SH-SY5Y (cell line): ENCODE measurements around the gene ZMPSTE24.

ENCODE experiments used
- GATA2 ChIP-seq: IDR thresholded peaks from 2 replicates; pipeline ENCODE4 v1.6.1; 2011; ENCODE audit warnings: mild to moderate bottlenecking, low read depth, low read length
- GATA3 ChIP-seq: IDR thresholded peaks from 2 replicates; pipeline ENCODE4 v1.6.1; 2011; ENCODE audit warnings: low read depth, mild to moderate bottlenecking, low read length, moderate library complexity

ZMPSTE24 gene

DNA sequence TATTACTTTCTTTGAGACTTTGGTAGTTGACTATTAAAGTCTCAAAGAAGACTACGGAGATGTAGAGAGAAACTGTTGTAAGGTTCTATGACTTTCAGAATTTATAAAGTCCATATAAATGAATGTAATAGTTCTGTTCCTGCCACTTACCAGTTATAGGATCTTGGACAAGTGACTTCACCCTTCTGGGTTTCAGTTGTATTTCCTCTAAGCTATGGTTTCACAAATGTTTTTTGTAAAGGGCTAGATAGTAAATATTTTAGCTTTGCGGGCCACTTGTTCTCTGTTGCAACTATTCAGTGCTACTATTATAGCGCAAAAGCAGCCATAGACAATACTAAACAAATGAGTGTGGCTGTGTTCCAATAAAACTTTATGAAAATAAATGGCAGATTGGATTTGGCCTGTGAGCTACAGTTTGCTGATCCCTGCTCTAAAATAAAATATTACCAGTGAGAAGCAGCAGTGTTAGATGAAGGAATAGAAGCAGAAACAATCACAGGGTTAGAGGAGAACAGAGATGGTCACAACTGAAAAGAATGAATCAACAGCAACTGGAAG, 14.7 kb downstream of the ZMPSTE24 start:
- TF ChIP-seq GATA2: no peak
- TF ChIP-seq GATA3: no peak

DNA sequence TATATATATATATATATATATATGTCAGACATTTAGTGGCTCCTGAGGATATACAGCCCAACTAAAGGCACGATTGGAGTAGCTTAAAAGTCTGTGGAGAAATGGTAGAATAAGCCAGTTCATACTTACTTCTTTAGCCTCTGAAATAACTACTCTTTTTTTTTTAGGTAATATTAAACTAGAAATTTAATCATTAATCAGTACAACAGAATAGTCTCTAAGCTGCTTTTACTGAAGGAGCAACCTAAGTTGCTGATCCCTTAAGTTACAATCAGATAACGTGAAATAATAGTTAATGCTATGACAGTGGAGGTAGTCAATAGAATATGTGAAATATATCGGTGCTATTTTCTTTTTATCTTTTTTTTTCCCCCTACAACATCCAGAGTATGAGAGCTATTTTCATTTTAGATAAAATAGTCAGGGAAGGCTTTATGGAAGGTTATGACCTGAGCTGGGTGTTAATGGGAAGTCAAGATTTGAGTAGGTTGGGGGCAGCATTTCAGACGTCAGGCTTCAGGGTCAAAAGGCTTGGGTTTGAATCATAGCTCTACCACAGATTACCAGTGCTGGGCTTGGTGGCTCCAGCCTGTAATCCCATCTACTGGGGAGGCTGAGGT, 15.6 kb downstream of the ZMPSTE24 start:
- TF ChIP-seq GATA2 (no peak), GATA3 (no peak)

DNA sequence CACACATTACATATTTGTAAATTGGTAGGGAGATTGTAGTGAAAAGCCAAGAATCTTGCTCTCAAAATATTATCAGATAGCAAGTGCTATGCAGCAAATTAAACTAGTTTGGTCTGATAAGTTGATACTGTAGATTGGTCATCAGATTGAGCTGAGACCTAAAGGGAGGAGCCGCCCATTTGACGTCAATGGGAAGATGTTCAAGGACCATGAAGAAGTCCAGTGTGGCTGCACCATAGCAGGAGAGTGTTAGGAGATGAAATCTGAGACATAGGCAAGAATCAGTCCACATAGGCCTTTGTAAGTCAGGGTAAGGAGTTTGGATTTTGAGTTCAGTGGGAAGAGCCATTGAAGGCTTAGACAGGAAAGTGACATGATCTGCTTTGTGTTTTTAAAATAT, 16.3 kb downstream of the ZMPSTE24 start:
- TF ChIP-seq GATA2: no peak
- TF ChIP-seq GATA3: no peak

DNA sequence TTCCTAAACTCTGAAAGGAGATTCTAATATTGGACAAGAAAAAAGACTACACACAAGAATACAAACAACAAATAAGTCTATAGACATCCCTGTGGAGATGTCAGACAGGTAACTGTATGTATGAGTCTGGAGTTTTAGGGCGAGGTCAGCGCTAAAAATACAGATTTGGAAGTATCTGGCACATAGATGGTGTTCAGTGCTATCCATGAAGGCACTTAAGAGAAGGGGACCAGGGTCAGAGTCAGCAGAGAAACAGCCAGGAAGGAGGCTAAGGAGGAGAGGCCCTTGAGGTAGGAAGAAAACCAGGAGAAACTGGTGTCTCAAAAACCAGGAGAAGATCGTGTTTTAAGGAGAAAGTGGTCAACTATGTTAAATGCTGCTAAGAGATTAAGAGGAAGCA, 18.1 kb downstream of the ZMPSTE24 start:
- TF ChIP-seq GATA2: no peak

DNA sequence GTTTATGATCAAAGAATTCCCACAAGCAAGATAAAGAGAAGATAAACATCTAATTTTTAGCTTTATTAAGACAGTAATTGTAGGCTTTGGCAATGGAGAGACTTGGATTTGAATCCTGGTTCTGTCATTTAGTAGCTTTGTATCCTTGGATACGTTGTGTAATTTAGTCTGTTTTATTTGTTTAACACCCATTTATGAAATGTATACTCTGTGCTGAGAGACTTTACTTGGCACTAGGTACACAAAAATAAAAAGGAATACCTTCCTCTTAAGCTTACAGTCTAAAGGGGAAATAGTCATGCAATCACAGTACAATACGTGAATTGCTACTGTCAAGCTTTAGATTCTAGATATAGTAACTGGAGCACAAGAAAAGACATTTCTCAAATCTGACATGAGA, 23.8 kb downstream of the ZMPSTE24 start:
- no peak for TF ChIP-seq GATA2
- TF ChIP-seq GATA3: no peak

DNA sequence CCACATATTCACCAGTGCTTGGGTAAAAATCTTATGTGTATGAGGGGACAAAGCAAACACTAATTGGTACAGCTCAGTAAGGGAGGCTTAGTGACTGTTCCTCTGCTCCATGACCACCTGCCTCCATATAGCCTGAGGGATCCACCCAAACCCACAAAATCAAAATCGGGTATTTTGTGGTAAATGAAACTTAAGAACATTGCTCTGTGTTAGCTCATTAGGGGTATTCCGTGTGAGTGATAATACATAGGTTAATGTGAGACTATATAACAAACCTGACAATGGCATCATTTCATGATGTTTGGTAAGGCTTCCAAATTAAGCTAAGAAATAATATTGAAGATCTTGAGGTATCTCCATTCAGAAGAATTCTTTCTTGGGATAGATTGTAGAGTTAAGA, 33.3 kb downstream of the ZMPSTE24 start:
- no peak for TF ChIP-seq GATA3
- TF ChIP-seq GATA2: no peak

DNA sequence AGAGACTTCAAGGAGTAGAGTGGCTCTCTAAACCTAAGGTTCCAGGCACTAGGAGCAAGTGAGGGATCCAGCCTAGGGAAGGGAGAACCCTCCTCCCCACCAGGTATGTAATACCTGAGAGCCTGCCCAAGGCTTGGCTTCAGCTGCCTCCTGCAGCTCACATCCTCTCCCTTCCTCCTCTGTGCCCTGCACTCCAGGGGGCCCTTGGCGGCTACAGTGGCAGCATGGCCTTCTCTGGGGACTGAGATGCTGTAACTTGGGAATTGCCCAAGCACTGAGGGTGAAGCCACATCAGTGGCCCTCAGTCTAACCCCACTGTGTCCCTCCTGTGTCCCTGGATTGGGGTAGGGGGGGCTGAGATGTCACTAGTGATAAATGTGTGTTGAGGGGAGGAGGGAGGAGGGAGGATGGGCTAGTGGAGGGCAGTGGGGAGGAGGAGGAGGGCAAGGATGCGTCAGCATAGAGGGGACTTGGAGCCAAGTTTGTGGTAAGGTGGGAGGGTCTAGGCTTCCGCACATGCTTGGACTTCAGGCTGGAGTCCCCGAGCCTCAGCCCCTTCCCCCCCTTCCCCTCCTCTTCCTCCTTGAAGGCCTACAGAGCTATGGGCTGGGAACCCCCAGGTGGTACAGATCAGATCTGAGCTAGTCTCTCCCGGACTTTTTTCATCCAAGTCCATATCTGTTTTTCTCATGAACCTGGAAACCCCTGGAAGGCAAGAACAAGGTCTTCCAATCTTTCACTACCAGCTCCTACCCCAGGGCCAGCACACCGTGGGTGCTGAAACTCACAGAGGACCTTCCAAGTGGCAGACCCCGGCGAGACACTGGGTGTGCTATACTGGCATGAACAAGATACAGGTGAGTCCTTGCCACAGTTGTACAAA, 41.6 kb downstream of the ZMPSTE24 start:
- TF ChIP-seq GATA3: no peak
- no peak for TF ChIP-seq GATA2

DNA sequence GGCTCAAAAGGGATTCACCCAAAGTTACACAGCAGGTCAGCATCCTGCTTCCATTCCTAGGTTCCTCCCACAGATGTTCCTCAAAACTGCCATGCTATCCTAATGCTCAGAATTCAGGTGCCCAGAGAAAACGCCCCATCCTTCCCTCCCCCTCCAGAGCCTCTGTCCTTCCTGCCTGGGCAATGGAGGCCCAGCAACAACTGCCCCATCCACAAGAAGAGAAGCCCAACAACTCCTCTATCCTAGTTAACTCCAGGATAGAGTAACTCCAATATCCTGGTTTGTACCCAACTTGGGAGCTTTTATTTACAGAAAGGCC, 42.2 kb downstream of the ZMPSTE24 start:
- TF ChIP-seq GATA3 (no peak), GATA2 (no peak)

DNA sequence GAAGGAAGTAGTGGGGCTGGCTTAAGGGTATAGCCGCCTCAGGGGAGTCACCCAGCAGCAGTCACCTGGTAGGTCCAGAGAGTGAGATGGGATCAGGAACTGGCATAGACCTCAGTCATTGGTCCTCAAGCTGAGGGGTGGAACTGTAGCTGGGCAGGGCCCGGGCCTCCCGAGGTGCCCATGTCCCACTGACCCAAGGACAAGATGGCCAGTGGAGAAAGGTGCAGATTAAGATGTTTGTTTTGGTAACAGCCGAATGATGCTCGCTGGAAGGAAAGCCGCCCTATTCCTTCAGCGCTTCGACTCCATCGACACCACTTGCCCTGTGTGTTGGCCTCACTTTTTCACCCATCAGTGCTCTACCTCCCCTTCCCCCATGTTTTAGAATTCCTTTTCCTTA, 42.6 kb downstream of the ZMPSTE24 start:
- TF ChIP-seq GATA3 (no peak), GATA2 (no peak)

DNA sequence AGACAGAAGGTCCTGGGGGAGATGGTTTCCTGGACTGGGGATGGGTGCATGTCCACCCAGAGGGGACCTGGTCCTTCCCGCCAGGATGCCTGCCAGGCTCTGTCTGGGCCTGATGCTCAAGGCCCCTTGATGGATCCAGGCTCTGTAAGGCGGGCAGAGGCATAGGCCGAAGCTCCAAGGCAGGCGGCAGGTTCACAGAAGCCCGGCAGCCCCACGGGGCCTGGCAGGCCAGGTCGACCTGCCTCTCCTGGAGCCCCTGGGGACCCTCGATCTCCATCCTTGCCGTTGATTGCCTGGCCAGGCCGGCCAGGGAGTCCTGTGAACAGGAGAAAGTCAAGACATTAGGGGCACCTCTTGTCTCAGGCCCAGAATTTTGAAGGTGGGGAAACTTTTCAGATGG, 43.0 kb downstream of the ZMPSTE24 start:
- TF ChIP-seq GATA2 (no peak), GATA3 (no peak)

DNA sequence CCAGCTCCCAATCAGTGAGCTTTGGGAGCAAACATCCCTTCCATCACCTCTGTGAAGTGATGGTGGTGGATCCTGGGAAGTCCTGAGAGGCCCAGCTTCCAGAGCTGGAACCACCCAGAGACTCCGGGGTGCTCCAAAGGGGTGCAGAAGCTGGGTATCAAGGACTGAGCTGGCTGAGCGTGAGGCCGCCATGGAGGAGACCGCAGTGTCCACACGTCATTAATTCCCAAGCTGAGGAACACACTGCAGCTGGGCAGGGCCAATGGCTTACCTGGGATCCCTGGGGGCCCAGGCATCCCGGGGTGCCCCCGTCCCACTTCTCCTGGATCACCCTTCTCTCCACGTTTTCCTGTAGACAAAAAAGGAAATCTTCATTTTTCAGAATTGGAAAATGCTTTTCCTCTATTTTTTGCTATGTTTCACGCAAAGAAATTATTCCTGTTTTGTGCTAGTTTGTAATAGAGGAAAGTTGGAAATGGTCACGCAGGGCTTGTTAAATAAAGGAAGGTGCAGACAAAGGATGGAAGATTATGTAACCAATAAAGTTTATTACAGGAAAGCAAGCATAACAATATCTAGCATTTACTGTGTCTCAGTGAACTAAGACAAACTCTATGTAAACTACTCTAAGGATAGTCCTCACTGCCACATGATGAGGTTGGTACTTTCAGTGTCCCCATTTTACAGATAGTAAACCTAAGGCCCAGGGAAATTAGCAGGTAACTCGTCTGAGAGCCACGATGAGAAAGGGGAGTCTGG, 43.7 kb downstream of the ZMPSTE24 start:
- TF ChIP-seq GATA3 (no peak), GATA2 (no peak)

DNA sequence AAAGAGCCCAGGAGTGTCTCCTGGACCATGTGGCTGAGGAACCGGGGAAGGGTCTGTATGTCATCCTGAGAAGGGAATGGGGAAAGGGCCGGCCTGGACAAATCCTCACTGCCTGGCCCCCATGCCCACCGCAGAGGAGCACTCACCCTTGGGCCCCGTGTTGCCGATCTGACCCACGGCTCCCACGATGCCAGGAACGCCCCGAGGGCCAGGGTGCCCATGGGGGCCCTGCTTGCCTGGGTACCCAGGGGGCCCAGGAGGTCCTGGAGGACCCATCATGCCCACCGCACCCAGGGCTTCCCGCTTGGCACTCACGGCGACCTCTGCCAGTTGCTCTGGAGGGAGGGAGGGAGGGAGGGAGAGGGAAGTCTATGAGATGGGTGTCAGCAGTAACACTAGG, 44.4 kb downstream of the ZMPSTE24 start:
- TF ChIP-seq GATA3 (no peak), GATA2 (no peak)

DNA sequence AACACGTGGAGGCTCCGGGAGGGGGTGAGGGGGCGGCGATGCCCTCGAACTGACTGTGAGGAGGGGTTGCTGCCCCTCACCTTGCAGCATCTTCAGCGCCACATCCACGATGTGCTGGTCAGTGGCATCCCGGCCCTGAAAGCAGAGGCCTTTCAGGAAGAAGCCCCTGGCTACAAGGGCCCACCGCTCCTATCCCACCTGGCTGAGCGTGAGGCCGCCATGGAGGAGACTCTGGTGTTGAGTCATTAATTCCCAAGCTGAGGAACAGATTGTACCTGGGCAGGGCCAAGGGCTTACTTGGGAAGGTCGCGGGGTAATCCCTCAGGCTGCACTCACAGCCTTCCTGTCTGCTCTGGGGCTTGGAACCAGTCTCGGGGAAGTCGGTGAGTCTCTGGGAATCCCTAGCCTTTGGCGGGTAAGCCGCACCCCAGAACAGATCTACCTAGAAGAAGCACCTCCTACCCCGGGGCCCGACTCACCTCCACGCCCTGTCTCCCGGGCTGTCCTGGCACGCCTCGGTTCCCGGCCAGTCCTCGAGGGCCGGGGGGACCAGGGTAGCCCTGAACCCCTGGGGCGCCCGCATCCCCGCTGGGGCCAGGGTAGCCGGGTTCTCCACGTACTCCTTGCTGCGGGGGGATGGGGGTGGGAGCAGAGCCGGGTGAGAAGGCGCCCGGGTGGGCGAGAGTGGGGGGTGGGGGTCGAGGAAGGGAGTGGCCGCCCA, 45.2 kb downstream of the ZMPSTE24 start:
- TF ChIP-seq GATA3: no peak
- TF ChIP-seq GATA2: no peak

DNA sequence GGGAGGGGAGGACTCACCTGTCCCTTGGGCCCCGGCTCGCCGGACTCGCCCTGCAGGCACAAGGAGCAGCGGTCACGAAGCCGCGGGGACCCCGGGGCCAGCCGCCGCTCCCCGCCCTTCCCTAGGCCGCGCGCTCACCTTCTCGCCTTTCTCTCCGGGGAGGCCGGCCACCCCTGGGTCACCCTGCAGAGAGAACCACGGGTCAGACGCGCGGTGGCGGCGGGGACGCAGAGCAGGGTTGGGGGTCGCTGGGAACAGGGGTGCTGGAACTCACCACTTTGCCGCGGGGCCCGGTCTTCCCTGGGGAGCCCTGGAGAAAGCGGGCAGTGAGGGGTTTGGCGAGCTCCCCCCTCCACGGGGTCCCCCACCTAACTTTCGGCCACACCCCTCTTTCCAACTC, 45.8 kb downstream of the ZMPSTE24 start:
- TF ChIP-seq GATA3: no peak
- no peak for TF ChIP-seq GATA2
